GM21360 (cell line): Measurements from ENCODE around the gene DAGLA.
"Not testable (repeated sequence)": the region's sequence is repeated elsewhere in the genome, so short reads cannot be mapped to it uniquely, and the experiment has no call there.

Experiments used
- ATAC-seq: cut with Tn5 transposase; IDR thresholded peaks from one replicate; pipeline ENCODE4 v1.9.1; 2021; ENCODE audit warnings: mild to moderate bottlenecking, moderate library complexity; ENCODE audit not compliant: unreplicated experiment

The DAGLA gene, protein sequence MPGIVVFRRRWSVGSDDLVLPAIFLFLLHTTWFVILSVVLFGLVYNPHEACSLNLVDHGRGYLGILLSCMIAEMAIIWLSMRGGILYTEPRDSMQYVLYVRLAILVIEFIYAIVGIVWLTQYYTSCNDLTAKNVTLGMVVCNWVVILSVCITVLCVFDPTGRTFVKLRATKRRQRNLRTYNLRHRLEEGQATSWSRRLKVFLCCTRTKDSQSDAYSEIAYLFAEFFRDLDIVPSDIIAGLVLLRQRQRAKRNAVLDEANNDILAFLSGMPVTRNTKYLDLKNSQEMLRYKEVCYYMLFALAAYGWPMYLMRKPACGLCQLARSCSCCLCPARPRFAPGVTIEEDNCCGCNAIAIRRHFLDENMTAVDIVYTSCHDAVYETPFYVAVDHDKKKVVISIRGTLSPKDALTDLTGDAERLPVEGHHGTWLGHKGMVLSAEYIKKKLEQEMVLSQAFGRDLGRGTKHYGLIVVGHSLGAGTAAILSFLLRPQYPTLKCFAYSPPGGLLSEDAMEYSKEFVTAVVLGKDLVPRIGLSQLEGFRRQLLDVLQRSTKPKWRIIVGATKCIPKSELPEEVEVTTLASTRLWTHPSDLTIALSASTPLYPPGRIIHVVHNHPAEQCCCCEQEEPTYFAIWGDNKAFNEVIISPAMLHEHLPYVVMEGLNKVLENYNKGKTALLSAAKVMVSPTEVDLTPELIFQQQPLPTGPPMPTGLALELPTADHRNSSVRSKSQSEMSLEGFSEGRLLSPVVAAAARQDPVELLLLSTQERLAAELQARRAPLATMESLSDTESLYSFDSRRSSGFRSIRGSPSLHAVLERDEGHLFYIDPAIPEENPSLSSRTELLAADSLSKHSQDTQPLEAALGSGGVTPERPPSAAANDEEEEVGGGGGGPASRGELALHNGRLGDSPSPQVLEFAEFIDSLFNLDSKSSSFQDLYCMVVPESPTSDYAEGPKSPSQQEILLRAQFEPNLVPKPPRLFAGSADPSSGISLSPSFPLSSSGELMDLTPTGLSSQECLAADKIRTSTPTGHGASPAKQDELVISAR

DNA sequence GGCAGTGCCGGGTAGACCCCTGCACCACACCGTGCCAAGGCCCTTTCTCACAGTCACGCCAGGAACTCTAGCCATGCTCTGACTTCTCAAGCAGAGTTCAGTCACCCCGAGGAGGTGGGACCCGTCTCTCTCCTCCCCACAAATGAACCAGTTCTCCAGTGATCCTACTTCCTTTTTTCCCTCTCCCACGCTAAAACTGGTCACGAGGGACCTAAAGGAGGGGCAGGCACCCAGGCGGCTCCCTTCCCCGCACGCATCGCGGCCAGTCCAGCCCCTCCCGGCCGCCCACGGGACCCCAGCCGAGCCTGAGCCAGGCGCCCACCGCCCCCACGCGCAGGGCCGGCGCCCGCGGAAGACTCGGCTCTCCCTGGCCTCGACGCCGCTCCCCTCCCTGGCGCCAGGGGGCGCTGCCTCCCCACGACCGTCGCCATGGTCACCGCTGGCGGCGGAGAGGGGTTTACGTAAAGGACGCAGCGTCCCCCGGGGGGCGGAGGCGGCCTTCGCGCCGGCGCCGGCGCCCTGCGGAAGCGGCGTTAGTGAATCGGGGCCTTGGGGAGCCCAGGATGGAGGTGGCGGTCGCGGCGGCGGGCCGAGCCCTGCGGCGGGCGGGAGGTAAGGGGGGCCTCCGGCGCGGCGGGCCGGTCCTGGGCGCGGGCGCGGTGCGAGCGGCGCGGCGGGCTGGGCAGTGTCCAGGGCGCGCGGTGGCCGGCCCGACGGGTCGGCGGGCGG is at the start of gene DAGLA:
TSS of gene DAGLA (plus strand) at position 499 of the 729 bp plus-strand sequence. CDS start 39,765 bp downstream, outside the sequence.
- ATAC-seq: peak; percentile 56

DNA sequence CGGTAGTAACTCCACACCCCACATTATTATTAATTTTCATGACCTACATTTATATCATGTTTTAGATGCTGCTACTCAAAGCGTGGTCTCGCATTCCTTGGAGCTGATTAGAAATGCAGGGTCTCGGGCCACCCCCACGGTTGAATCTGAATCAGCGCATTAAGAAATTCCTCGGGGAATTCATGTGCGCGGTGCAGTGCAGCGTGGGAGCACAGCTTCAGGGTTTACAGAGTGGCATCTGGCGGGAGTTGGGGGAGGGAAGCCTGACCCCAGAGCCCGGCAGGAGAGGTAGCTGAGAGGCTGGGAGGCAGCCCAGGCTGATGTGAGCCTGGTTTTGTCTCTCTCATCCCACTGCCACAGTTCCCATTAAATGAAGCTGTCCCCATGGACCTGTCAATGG is 48.1 kb upstream of the DAGLA start:
- no peak for ATAC-seq

DNA sequence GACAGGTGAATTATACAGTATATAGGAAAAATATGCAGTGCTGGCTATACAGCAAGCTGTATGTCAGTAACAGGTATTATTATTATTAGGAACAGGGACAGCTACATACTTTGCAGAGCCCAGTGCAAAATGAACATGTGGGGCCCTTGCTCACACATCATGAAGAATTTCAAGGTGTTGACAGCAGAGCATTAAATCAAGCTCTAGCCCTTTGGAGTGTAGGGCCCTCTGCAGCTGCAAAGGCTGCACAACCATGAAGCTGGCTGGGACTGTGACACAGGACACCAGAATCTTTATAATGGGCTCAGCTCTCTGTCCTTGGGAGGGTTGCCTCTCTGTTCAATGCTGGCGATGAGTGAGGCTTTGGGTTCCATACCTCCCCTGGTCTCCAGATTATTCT is 44.9 kb upstream of the DAGLA start:
- ATAC-seq: no peak

DNA sequence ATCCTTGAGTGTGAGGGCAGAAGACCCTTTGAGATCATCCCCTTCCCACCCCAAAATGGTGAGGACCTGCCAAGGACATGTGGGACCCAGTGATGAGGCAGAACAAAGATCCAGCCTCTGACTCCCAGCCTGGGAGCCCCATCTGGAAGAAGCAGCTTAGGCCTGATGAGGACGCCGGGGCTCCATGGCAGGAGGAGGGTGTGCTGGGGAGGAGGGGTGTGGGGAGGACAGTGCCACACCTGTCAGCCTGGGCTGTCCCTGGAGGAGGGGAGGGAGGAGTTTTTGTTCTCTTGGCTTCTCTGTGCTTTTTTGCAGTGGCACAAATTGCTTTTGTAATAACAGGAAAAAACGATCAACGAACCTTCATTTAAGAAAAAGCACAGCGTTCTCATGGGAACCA is 44.4 kb upstream of the DAGLA start:
- ATAC-seq: no peak

DNA sequence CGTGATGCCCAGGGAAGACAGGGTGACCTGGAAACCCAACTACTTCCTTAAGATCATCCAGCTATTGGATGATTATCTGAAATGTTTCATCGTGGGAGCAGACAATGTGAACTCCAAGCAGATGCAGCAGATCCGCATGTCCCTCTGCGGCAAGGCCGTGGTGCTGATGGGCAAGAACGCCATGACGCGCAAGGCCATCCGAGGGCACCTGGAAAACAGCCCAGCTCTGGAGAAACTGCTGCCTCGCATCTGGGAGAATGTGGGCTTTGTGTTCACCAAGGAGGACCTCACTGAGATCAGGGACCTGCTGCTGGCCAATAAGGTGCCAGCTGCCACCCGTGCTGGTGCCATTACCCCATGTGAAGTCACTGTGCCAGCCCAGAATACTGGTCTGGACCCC is 43.5 kb upstream of the DAGLA start:
- ATAC-seq: no peak

DNA sequence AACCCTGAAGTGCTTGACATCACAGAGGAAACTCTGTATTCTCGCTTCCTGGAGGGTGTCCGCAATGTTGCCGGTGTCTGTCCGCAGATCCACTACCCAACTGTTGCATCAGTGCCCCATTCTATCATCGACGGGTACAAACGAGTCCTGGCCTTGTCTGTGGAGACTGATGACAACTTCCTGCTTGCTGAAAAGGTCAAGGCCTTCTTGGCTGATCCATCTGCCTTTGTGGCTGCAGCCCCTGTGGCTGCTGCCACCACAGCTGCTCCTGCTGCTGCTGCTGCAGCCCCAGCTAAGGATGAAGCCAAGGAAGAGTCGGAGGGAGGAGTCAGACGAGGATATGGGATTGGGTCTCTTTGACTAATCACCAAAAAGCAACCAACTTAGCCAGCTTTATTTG is 42.9 kb upstream of the DAGLA start:
- ATAC-seq: no peak

DNA sequence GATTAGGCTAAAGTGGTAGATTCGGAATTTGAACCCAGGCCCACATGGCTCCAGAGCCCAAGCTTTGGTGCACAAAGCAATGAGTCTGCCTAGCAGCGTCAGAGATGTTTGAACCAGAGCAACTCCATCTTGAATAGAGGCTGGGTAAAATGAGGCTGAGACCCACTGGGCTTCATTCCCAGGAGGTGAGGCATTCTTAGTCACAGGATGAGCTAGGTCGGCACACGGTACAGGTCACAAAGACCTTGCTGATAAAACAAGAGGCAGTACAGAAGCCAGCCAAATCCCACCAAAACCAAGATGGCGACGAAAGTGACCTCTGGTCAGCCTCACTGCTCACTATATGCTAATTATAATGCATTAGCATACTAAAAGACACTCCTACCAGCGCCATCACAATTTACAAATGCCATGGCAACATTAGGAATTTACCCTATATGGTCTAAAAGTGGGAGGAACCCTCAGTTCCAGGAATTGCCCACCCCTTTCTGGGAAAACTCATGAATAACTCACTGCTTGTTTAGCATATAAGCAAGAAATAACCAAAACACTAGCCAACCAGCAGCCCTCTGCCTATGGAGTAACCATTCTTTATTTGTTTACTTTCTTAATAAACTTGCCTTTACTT is 40.3 kb upstream of the DAGLA start:
- no peak for ATAC-seq

DNA sequence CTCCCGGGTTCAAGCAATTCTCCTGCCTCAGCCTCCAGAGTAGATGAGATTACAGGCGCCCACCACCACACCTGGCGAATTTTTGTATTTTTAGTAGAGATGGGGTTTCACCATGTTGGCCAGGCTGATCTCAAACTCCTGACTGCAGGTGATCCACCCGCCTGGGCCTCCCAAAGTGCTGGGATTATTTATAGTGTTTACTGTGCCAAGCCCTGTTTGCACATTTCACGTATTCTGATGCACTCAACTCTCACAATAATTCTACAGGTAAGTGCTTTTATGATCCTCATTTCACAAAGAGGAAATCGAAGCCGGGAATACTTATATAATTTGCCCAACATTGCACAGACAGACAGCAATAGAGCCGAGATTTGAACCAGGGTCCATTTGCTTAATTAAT is 38.0 kb upstream of the DAGLA start:
- no peak for ATAC-seq

DNA sequence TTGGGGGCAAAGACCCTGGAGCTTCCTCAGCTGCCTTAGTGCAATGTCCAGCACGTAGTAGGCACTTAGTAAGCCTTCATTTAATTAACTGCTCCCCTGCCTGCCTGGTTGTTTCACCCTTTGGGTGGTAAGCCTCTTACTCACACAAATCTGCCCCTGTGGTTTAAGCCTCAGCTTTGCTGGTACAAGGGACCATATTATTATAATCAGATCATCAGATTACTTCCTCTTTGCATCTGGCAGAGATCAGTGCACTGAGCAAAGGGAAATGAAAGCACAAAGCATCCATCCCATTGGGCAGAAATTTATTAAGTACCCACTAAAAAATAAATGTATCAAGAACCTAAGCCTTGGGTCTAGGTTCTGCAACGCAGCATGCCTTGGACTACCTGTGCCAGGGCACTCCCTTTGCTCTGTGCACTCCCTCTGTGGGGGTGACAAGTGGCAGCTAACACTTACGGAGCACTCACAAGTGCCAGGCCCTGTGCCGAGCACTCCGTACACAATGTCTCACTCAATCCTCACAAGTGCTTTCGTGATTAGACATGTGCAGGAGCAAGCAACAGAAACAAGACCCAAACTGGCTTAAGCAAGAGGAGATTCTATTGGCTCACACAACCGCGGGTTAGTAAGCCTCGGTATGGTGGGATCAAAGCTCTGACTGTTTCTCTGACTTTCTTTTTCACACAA is 34.9 kb upstream of the DAGLA start:
- no peak for ATAC-seq

DNA sequence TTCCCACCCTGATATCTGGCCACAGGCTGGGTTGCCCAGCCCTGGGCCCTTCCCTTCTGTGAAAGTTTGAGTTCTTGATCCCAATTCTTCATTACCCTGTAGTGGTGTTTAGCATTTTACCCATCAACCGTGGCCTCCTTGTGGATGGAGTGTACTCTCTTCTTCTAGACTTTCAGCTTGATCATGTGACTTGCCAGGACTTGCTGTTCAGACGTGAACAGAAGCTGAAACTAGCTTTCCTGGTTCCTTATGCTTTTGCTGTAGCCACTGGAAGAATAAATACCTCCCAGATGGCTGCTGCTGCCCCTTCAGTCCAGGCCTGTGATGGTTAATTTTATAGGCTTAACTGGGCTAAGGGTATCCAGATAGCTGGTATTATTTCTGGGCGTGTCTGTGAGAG is 32.7 kb upstream of the DAGLA start:
- no peak for ATAC-seq

DNA sequence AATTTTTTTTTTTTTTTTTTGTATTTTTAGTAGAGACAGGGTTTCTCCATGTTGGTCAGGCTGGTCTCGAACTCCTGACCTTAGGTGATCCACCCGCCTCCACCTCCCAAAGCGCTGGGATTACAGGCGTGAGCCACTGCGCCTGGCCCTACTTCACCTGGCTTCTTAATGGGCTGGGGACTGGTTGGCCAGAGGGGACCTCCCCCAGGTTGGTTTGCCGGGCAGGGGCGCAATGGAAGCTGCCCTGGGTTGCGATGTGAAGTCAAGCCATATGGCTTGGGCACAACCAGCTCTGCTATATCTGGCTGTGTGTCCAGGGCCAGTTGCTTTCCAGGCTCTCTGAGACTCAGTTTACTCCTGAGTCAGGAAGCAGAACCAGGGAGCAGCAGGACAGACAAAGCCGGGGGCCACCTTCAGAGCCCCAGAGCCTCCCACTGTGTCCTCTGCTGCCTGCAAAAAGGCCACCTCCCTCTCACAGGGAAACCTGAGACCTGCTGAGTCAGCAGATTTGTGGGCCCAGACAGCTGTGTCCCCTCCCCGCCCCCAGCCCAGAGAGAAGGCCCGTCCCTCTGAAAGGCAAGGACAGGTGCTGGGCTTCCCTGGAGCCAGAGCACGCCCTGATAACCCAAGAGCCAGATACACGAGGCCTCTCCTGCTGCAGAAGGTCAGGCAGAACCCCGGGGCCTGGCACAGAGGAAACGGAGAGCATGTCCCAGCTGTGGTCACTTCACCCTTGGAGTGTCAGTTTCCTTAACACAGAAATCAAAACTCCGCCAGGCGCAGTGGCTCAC is 29.2 kb upstream of the DAGLA start:
- ATAC-seq: no peak

DNA sequence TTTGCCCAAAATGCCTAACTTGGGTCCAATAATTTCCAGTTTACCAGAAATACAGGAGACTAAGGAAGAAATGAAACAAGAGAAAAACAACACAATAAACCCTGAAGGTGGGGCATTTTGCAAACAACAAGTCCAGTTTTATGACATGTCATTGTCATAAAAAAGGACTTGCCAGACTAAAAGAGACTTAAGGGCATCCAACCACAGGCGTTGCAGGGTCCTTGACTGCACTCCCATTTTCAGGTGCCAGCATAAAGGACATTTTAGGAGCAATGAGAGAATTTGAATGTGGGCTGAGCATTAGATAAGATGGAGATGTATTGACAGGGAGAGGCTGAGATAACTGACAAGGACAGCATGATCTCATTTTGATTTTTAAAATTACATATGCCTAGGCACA is 28.1 kb upstream of the DAGLA start:
- no peak for ATAC-seq

DNA sequence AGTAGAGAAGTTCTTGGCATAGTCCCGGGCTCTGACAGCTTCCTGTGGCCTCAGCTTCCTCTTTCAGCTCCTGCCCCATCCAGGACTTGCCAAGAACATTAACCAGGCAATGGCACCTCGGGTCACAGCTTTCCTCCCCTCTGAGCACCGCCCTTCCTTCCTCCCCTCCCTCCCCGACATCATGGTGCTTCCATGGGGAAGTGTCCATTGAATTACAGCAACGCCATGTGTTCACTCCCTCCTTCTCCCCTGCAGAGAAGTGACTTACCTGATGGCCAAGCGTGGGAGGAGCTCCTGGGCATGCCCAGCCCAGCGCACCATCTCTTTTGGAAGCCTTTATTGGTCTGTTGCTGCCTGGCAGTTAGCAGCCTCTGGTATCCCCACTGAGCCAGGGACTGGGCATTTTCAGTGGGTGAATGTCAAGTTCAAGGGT is 25.8 kb upstream of the DAGLA start:
- ATAC-seq: no peak

DNA sequence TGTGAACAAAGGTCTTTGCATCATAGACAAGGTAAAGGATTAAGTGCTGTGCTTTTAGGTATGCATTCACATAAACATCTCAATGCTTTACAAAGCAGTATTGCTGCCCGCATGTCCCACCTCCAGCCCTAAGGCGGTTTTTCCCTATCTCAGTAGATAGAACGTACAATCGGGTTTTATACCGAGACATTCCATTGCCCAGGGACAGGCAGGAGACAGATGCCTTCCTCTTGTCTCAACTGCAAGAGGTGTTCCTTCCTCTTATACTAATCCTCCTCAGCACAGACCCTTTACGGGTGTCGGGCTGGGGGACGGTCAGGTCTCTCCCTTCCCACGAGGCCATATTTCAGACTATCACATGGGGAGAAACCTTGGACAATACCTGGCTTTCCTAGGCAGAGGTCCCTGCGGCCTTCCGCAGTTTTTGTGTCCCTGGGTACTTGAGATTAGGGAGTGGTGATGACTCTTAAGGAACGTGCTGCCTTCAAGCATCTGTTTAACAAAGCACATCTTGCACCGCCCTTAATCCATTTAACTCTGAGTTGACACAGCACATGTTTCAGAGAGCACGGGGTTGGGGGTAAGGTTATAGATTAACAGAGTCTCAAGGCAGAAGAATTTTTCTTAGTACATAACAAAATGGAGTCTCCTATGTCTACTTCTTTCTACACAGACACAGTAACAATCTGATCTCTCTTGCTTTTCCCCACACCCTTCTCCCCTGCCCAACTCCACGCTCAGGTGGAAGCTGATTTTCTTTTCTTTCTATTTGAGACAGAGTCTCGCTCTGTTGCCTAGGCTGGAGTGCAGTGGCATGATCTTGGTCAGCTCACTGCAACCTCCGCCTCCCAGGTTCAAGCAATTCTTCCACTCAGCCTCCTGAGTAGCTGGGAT is 24.7 kb upstream of the DAGLA start:
- ATAC-seq: not testable (repeated sequence)

DNA sequence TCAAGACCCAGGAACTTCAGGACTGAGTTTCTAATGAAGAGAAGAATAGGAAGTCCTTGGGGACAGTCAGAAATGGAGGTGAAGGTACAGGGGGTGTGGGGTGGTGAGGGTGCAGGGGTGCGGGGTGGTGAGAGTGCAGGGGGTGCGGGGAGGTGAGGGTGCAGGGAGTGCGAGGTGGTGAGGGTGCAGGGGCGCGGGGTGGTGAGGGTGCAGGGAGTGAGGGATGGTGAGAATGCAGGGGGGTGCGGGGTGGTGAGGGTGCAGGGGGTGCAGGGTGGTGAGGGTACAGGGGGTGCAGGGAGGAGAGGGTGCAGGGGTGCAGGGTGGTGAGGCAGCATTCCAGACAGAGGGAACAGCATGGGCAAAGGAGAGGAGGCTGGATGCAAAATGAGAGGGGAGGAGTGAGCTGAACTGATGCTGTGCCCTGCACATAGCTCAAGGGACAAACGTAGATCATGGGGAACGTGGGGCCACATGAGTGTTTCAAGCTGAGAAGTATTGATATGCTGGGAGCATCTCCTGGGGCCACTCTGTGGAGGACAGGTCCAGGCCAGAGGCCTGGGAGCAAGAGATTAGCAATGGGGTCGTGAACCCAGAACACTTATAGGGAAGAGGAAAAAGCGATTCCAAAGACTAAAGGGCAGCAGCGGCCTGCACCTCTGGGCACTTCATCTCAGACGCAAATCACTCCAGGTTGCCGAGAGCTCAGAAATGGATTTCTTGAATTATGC is 23.7 kb upstream of the DAGLA start:
- ATAC-seq: no peak

DNA sequence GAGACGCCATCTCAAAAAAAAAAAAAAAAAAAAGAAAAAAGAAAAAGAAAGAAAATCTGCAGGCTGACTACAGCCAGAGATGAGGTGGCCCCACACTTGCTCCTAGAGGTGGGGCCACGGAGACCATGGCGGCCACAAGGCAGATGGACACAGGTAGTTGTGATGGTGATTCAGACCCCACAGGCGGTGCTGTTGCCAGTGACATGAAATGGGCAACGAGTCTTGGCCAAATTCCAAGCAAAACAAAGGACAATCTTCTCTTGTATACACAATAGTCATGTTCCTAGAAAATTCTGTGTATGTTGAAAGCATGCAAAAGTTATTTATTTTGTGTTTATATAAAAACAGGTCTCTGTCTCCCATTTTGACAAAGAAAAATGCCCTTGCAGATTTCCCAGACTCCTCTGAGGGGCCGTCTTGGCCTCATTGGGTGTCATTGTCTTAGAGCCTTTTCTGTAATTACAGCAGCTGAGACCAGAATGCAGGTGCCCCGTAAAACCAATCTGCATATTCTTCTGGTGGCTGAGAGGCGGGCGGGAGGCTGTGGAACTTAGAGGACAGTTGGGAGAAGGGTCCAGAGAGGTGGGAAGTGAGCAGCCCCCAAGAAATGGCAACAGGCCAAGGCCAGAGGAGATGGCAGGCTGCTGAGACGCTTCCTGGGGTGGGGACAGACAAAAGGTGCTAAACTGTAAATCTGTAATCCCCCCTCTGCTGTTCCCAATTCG is 22.5 kb upstream of the DAGLA start:
- ATAC-seq: no peak
